ENCODE data around the gene GNAZ.

The GNAZ gene

GRCh38 chr22:23094695-23095681, 24.7 kb downstream of the GNAZ start:
- no peak for DNase-seq (ENCODE audit: low read depth)
- H3K4me3 ChIP-seq (ENCODE audit: low read depth, low read length): no peak overlapping the region
- TF ChIP-seq CTCF (IDR thresholded peaks at IDR 0.05; ENCODE audit: insufficient read depth, low read depth, low read length, missing control alignments): no peak

DNA sequence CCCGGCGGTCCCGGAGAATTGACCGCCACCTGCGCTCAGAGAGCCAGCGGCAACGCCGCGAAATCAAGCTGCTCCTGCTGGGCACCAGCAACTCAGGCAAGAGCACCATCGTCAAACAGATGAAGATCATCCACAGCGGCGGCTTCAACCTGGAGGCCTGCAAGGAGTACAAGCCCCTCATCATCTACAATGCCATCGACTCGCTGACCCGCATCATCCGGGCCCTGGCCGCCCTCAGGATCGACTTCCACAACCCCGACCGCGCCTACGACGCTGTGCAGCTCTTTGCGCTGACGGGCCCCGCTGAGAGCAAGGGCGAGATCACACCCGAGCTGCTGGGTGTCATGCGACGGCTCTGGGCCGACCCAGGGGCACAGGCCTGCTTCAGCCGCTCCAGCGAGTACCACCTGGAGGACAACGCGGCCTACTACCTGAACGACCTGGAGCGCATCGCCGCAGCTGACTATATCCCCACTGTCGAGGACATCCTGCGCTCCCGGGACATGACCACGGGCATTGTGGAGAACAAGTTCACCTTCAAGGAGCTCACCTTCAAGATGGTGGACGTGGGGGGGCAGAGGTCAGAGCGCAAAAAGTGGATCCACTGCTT, 25.5 kb downstream of the GNAZ start:
- no peak overlapping the region for H3K4me3 ChIP-seq (ENCODE audit: low read depth, low read length)
- no peak for TF ChIP-seq CTCF (IDR thresholded peaks at IDR 0.05; ENCODE audit: insufficient read depth, low read depth, low read length, missing control alignments)
- no peak for DNase-seq (ENCODE audit: low read depth)

DNA sequence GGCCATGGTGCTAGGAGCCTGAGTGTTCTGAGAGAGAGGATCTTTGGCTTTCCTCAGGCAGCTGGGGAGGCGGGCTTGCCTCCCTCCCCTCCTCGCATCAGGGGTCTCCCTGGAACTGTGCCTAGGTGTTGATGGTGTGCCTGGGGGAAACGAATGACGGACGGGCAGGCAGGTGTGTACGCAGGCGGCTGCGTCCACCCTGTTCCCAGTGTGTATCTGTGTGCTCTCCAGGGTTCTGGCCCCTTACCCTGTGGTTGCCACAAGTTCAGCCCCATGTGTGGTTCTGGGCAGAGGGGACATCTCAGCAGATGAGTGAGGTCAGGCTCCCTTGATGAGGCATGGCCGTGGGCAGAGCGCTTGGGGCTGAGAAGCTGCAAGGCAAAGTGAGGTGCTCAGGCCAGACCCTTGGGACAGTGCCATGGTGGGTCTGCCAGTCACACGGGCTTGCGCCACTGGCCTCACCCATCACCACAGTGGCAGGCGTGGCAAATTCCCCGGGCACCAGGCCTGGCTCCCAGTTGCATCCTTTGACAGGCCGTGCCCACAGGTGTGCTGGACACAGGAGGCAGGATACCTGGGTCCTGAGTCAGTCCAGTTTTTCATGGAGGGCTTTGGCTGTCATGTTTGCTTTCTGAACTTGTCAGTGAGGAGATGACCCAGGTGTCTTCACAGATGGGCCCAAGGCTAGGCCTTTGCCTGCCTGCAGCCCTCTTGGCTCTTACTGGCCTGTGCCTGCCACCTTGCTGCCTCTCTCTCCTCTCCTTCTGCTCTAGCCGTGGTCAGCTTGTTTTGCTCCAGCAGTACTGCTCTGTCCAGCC, 27.3 kb downstream of the GNAZ start:
- no peak for DNase-seq (ENCODE audit: low read depth)
- no peak for TF ChIP-seq CTCF (IDR thresholded peaks at IDR 0.05; ENCODE audit: insufficient read depth, low read depth, low read length, missing control alignments)
- no peak overlapping the region for H3K4me3 ChIP-seq (ENCODE audit: low read depth, low read length)

- DNase-seq (ENCODE audit: low read depth): no peak
- no peak overlapping the region for H3K4me3 ChIP-seq (ENCODE audit: low read depth, low read length)
- no peak for TF ChIP-seq CTCF (IDR thresholded peaks at IDR 0.05; ENCODE audit: insufficient read depth, low read depth, low read length, missing control alignments)
These were observed 27.9 kb downstream of the GNAZ start for GRCh38 chr22:23098230-23098705.

DNA sequence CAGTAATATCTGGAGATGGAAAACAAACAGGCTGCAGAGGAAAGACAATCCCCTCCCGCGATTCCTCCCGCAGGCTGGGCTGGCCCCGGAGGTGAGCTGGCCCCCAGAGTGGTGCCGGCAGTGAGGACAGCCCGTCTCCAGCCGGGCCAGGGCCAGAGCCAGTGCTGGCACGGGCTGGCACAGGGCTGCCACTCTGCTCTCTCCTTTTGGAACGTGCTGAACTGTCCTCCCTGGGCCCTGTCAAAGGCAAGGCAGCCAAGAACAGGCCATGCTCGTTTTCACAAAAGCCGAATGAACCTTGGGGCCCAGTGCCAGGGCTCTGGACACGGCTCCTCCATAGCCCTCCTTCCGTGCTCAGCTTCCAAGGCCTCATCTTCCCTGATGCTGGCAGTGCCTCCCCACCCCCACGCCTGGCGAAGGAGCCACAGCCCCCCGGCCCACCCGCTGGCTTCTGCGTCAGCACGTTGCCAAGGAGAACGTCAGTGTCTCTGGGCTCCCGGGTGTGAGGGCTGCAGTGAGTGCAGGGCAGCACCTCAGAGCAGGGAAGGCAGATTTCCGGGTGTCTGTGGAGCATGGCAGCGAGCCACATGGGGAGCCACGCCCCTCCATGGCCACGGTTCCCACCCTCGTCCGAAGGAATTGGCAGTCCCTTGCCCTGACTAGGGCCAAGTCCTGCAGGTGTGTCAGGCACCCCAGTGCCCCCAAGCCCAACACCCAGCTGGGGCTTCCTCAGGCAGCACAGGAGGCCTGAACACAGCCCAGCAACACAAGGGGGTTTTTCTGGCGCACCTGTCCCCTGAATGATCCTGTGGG, 28.6 kb downstream of the GNAZ start:
- no peak for TF ChIP-seq CTCF (IDR thresholded peaks at IDR 0.05; ENCODE audit: insufficient read depth, low read depth, low read length, missing control alignments)
- no peak for DNase-seq (ENCODE audit: low read depth)

DNA sequence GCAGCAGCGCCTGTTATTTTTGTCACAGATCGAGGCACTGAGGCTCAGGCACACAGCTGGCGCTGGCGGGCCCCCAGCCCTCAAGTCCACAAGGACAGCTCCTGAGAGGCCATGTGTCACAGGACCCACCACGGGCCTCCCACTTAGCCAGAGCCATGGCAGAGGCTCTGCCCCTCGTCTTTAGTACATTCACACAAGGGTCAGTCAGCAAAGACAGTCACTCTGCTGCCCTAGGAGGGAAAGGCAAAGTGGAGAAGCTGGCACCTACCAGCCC, 29.1 kb downstream of the GNAZ start:
- DNase-seq (ENCODE audit: low read depth): no peak
- TF ChIP-seq CTCF (IDR thresholded peaks at IDR 0.05; ENCODE audit: insufficient read depth, low read depth, low read length, missing control alignments): no peak
- H3K4me3 ChIP-seq (ENCODE audit: low read depth, low read length): no peak overlapping the region

More for the DNA sequence above, 28.6 kb downstream of the GNAZ start:
- H3K4me3 ChIP-seq (ENCODE audit: low read depth, low read length): no peak overlapping the region

All from GM12865 (cell line).